Pancreas (tissue), 10 donors: ENCODE results near the gene OR4A15. TPM values are rescaled to one million over a fixed set of nuclear protein-coding genes. Genes with fewer than 3 reads are reported as not detected.

Experiments
- ATAC-seq, 4 donors: fragments of 200-7000 bp; cut with Tn5 transposase; one replicate each; pipeline versions ENCODE4 v1.8.0 to v1.9.1; 2020; ENCODE audit warnings: mild to moderate bottlenecking in 4 of 4, moderate library complexity in 4 of 4
- DNase-seq, 6 donors: peaks; one replicate each; pipeline ENCODE4 v3.0.0-alpha.2; 2020
- FAIRE-seq: peaks from 2 replicates; lab custom pipeline; 2012; peaks lifted over from hg19 to GRCh38; lab: Jason Lieb, UNC
- H3K27ac ChIP-seq, 4 donors: fragments of 200-600 bp; sonication (generic); 1 replicate in 3 of 4; 2 replicates in 1 of 4; pipeline versions ENCODE4 v1.5.0 to v1.8.0; 2020
- H3K27me3 ChIP-seq, 4 donors: fragments of 200-600 bp; one replicate each; pipeline ENCODE4 v1.8.0; 2021
- H3K36me3 ChIP-seq, 3 donors: fragments of 200-600 bp; sonication (generic) in 1 of 3; one replicate each; pipeline versions ENCODE4 v1.5.0 to v1.8.0; 2020 to 2021
- H3K4me1 ChIP-seq, 3 donors: fragments of 200-600 bp; one replicate each; pipeline ENCODE4 v1.8.0; 2021
- H3K4me3 ChIP-seq, 4 donors: fragments of 200-600 bp; sonication (generic) in 2 of 4; one replicate each; pipeline versions ENCODE4 v1.5.0 to v1.8.0; 2020 to 2021
- H3K9me3 ChIP-seq, 4 donors: fragments of 200-600 bp; one replicate each; pipeline ENCODE4 v1.8.0; 2021
- CTCF ChIP-seq, 4 donors: fragments of 200-600 bp; sonication (generic) in 3 of 4; IDR thresholded peaks; one replicate each; pipeline versions ENCODE4 v1.5.0 to v1.8.0; 2021; ENCODE audit warnings: antibody characterized with exemption in 4 of 4
- WGBS, 2 donors: extraction: QIAGEN DNeasy Blood & Tissue Kit; methylation state at CpG; one replicate each; pipeline ENCODE4 v1.1.7; 2013; 5-methylcytosine and 5-hydroxymethylcytosine counted together
- intact Hi-C, 3 donors: fragments of 100-400 bp; cut with DNase I; formaldehyde crosslinking; loops; one replicate each; pipeline versions ENCODE4 v1.11.1 to v1.14.2; 2022
- polyA plus RNA-seq, 2 donors: library from polyadenylated mRNA; stranded (reverse); fragments of 200-250 nt; gene quantifications; one replicate each; pipeline ENCODE4 v1.2.3, GENCODE V29; 2013
- total RNA-seq, 6 donors: library from RNA; stranded (reverse); fragmentation: NEBNext Ultra II Directional in 4 of 6; extraction: Animal tissue kit (Norgen Biotek cat#: 25700) in 4 of 6; gene quantifications; one replicate each; pipeline versions ENCODE4 v1.2.1 to v1.2.4, GENCODE V29; 2021 to 2023
- donor health status: healthy with polysubstance abuse.
- donor health status: DM: no; HTN: no; CAD: no; lungs with moderate emphysema.
- donor health status: DM: no; HTN: no; CAD: no.
- donor health status: control.
- donor health status: control.
- donor health status: Bipolar disorder and iron deficiency.
- donor health status: DM: yes; HTN: yes; CAD: no.
- donor health status: DM: no; HTN: no; CAD: no.
- donor health status: DM: no; HTN: no; CAD: no.
- donor health status: DM: yes; HTN: yes; CAD: no.

Gene OR4A15
- total RNA-seq (not detected), polyA plus RNA-seq (not detected)

- H3K27me3 ChIP-seq: peaks cover 0 to 3% (median 0%) of the 10 kb centered on the region in 4 donors
- TF ChIP-seq CTCF (IDR thresholded peaks at IDR 0.05): no peak
- FAIRE-seq (no peak), DNase-seq (no peak), ATAC-seq (no peak)
- H3K36me3 ChIP-seq: no peaks in the 10 kb centered on the region
- intact Hi-C loops: no loop called here
- H3K27ac ChIP-seq: no peak within 1 kb of the TSS
- WGBS, 2 donors: 39 to 47% methylated on average over 4 of the region's 4 CpGs
- no peaks in the 10 kb centered on the region for H3K4me1 ChIP-seq
- H3K9me3 ChIP-seq: no peaks in the 10 kb centered on the region
- H3K4me3 ChIP-seq: no peak within 1 kb of the TSS
These were observed at the start of gene OR4A15 for GRCh38 chr11:55367674-55368073. Gene OR4A15, plus strand, starts transcription at chr11:55367974. Its CDS starts 0 bp downstream, at chr11:55367974.

- TF ChIP-seq CTCF (IDR thresholded peaks at IDR 0.05): no peak
- FAIRE-seq (no peak), ATAC-seq (no peak), DNase-seq (no peak)
- intact Hi-C loops: no loop called here
- 50 to 60% methylated on average over 1 of the region's 1 CpG for WGBS, 2 donors
- Histone ChIP-seq H3K9me3 (no peaks in the 10 kb centered on the region), H3K4me3 (no peak overlapping the region), H3K27ac (no peak overlapping the region), H3K27me3 (no peaks in the 10 kb centered on the region), H3K36me3 (no peaks in the 10 kb centered on the region), H3K4me1 (no peaks in the 10 kb centered on the region)
These were observed 43.3 kb upstream of the OR4A15 start for GRCh38 chr11:55324500-55324899.

DNA sequence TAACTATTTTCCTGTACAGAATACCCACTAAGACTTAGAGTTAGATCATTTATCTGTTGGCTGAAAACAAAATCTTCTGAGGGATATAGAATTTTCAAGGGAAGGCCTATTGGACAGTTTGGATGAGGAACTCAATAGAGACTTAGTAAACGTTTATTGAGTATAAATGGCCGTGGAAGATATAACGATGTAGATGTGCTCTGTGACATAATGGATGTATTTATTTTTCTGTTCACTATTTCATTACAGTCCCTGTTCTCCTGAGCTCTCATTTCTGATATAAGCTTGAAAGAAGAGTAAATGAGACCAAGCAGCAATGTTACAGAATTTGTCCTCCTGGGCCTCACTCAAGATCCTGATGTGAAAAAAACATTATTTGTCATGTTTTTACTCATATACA lies 24.9 kb upstream of the OR4A15 start, which contains the start of gene OR4A16:
Gene OR4A16, plus strand, starts transcription at position 301 of the 400 bp plus-strand sequence. Its CDS starts 0 bp downstream, at position 301.
- TF ChIP-seq CTCF (IDR thresholded peaks at IDR 0.05): no peak
- DNase-seq (no peak), ATAC-seq (no peak), FAIRE-seq (no peak)
- intact Hi-C loops: no loop called here
- Histone ChIP-seq H3K4me1 (no peaks in the 10 kb centered on the region), H3K36me3 (no peaks in the 10 kb centered on the region), H3K27ac (no peak within 1 kb of the TSS), H3K9me3 (no peaks in the 10 kb centered on the region), H3K27me3 (no peaks in the 10 kb centered on the region), H3K4me3 (no peak within 1 kb of the TSS)
- WGBS, 2 donors: 45 to 59% methylated on average over 3 of the region's 3 CpGs

GRCh38 chr11:55345306-55345705 lies 22.5 kb upstream of the OR4A15 start:
- no peaks in the 10 kb centered on the region for H3K9me3 ChIP-seq
- 65 to 89% methylated on average over 1 of the region's 1 CpG for WGBS, 2 donors
- H3K4me3 ChIP-seq: no peak overlapping the region
- TF ChIP-seq CTCF (IDR thresholded peaks at IDR 0.05): no peak
- no peak overlapping the region for H3K27ac ChIP-seq
- H3K36me3 ChIP-seq: no peaks in the 10 kb centered on the region
- no peaks in the 10 kb centered on the region for H3K4me1 ChIP-seq
- ATAC-seq: no peak
- H3K27me3 ChIP-seq: no peaks in the 10 kb centered on the region
- no peak for FAIRE-seq
- no peak for DNase-seq
- intact Hi-C loops: no loop called here

DNA sequence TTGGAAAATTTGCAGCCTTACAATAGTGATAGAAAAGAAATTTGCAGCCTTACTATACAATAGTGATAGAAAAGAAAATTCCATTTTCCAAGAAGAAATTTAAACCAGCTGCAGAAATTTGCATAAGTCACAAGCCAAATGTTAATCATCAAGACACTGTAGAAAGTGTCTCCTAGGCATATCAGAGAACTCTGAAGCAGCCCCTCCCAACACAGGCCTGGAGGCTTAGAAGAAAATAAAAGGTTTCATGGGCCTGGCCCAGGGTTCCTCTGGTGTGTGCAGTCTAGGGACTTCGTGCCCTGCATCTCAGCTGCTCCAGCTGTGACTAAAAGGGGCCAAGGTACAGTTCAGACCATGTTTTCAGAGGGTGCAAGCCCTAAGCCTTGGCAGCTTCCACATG lies 18.7 kb upstream of the OR4A15 start:
- Histone ChIP-seq H3K4me1 (no peaks in the 10 kb centered on the region), H3K9me3 (no peaks in the 10 kb centered on the region), H3K27me3 (no peaks in the 10 kb centered on the region), H3K27ac (no peak overlapping the region), H3K36me3 (no peaks in the 10 kb centered on the region), H3K4me3 (no peak overlapping the region)
- DNase-seq (no peak), ATAC-seq (no peak), FAIRE-seq (no peak)
- intact Hi-C loops: no loop called here
- WGBS, 2 donors: 7 to 11% methylated on average over 1 of the region's 1 CpG
- TF ChIP-seq CTCF (IDR thresholded peaks at IDR 0.05): no peak
